DMS114 treated with DMSO at 0.1 percent for 48 hours (cell line): ENCODE measurements around the gene CMIP.

Experiments used
- DNase-seq: peaks from one replicate; lab custom pipeline; 2025; ENCODE audit not compliant: unreplicated experiment; lab: John Stamatoyannopoulos, UW

CMIP gene

DNA sequence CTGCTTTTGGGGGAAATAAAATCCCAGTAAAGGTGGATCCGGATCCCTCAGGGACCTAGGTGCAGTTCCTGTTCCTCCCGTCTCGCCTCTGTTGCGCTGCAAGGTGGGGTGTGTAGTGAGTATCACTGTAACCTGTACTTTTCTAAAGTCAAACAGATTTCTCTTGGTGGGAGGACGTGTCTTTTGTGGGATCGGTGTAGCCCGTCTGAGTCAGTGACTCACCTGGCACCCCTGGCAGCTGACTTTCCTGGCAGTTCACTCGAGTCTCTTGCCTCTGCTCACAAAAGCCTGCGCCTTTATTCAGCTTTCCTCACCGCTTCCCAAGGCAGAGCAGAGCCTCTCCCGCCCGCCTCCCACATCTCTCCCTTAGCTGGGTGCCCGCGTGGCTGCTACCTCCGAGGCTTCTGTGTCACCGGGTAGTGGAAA, 85.7 kb downstream of the CMIP start:
- DNase-seq, result no peak

DNA sequence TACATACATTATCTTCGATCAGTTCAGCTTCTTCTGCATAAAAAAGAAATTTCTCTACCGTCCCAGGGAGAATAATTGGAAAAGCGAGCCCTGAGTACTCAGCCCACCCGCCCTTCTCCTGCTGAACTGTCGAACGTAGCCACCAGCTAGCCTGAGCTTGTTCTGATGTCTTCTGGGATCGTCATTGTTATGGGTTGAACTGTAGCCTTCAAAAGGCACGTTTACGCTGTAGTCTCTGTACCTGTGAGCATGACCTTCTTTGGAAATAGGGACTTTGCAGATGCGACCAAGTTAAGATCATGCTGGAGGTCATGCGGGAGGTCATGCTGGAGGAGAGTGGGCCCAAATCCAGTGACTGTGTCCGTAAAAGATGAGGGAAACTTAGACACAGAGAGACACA, 86.2 kb downstream of the CMIP start:
- no peak for DNase-seq

DNA sequence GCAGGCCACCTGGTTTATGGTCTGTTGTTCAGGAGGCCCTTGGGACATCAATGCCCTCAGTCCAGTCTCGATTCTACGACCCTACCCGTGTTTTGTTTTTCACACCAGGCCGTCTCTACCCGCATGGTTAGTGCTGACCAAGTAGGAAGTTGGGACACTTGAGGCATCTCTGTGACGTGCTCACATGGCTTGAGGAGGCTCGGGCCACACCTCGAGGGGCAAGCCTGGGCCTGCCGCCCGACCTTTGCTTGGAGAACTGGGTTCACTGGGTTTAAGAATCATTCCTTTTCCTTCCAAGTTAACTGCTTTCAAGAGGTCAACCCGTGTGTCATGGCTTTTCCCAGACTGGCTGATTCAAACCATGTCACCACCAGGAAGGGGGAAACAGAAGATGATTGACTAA, 86.8 kb downstream of the CMIP start:
- DNase-seq, result no peak

DNA sequence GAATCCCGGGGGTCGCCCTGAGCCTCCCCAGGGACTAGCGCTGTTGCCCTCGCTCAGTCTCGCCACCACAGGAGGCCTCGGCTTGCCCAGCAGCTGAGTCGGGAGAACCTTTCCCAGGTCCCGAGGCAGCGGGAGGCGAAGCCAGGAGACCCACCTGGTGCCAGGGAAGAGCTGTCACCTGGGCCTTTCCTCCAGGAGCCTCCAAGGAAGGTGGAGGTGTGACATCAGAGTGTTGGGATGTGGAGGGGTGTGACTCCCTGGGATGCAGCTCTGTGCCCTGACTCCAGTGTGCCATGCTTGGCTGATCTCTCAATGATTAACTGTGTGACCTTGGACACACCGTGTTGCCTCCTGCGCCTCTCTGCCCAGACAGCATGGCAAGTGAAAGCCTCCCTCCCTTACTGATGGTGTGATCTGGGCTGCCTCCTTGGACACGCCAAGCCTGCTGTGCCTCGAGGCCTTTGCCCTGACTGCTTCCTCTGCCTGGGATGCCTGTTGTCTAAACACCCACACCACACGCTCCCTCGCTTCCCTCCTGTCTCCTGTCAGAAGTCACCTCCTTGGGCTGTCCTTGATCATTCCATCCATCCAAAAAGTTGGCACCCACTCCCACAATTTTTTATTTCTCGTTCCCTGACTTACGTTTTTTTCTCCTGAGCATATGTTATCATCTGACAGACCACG, 88.0 kb downstream of the CMIP start:
- no peak for DNase-seq

DNA sequence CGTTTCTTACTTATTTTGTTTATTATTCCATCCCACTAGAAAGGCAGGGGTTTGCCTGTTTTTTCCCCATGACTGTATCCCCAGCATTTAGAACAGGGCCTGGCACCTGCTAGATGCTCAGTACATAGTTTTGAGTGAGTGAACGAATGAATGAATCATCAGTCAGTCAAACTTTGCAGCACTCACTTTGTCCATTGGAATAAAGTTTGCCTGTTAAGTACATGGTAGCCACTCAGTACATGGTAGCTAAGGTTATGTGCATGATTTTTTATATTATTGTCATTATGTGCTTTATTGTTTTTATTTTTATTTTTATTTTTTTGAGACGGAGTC, 88.5 kb downstream of the CMIP start:
- DNase-seq, result no peak

DNA sequence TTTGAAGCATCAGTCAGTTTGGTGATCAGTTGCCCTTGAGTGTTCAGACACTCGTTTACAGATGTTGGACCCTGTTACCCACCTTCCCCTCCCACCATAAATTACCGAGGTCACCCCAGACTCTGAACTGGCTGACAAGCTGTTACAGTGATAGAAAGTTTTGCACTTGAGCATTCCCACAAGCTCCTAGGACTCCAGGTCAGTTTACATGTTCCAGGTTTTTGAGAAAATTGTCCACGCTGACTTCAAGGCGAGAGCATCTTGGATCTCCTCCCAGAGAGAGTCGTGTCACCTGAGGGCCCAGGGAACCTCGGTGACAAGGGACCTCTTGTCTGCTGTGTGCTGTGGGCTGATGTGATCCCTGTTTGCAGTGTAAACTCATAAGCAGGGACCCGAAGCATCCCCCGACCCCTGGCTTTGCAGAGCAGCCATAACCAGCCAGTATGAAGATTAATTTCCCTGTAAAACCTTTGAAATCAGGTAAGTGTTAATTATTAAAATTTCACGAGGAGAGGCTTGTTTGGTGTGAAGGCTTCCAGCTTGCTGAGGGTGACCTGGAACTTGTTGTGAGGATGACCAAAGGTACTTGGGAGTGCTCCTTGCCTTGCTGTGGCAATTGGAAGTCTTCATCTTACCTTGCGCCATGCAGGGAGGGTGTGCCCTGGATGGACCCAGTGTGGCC, 91.2 kb downstream of the CMIP start:
- DNase-seq, result no peak

DNA sequence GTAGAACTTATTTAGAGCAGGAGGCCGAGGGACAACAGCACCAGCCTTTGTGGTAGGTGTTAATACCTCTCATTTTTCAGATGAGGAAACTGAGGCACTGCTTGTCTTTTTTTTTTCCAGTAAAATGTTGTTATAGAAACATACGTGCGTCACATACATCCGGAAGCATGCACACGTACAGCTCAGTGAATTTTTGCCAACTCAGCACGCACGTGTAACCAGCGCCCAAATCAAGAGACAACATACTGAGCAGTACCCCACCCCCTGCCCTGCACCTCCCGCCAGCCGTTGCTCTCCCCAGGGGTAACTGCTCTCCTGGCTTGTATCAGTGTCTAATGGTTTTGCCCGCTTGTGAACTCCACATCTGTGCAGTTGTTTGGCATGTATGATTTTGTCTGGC, 92.0 kb downstream of the CMIP start:
- DNase-seq, result no peak

DNA sequence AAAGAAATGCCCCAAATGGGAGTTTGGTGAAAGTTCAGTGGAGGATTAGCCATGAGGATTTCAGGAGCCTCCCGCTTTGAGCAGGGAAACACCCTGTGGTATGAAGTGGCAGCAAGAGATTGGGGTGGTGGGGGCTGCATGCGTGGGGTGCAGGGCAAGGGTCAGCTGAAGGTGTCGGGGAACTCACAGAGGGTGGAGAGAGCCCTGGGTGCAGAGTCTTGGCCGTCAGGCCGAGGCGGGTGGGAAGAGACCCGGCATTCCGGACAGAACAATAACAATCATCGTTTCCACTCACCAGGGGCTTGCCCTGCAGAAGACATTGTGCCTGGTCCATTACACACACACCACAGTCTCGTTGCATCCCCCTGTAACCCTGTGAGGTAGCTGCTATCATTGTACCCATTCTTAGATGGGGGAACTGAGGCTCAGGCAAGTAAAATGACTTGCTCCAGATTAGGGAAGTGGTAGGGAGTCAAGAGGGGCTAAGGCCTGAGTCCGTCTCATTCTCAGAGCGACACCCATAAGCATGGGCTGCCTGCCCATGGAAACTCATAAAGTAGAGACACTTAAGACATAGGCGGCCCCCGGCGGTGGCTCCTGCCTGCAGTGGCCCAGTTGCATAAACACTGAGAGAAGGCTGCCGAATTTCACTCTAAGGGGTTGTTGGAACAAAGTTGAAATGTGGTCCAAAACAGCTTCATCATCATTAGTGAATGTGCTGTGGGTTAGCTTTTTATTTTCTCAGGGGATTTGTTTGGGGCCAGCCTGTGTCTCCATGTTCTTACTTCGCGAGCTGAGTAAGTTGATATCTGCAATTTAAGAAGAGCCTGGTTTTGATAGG, 93.3 kb downstream of the CMIP start:
- DNase-seq, result no peak

DNA sequence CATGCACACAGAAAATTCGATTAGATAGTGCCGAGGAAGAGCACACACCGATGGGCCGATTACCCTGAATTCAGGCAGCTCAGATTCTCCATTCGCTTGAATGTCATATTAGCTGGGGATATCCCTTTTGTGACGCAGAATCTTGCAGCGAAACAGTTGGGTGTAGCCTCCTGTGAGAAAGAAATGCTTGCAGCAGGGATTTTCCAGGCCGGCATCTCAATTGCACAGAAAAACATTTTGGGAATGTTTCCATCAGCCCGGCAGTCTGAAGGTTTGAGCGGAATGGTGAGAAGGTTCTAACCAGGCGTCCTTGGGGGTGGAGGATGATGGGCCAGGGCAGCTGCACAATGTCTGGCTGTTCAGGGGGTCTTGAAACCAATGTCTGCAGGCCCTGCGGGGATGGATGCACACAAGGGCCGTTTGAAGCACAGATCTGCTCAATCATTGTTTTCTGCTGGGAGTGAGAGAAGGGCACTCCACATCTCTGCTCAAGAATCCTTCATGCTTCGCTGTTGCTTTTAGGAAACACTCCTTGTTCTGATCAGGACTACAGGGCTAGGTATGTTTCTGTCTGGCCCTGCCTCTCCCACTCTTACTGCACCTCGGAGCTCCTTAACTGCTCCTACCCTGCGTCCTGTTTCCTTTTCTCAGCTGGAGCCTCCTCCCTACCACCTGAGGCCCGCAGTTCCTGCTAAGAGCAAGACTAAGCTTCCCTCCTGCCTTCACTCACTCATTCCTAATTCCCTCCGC, 94.6 kb downstream of the CMIP start:
- no peak for DNase-seq

DNA sequence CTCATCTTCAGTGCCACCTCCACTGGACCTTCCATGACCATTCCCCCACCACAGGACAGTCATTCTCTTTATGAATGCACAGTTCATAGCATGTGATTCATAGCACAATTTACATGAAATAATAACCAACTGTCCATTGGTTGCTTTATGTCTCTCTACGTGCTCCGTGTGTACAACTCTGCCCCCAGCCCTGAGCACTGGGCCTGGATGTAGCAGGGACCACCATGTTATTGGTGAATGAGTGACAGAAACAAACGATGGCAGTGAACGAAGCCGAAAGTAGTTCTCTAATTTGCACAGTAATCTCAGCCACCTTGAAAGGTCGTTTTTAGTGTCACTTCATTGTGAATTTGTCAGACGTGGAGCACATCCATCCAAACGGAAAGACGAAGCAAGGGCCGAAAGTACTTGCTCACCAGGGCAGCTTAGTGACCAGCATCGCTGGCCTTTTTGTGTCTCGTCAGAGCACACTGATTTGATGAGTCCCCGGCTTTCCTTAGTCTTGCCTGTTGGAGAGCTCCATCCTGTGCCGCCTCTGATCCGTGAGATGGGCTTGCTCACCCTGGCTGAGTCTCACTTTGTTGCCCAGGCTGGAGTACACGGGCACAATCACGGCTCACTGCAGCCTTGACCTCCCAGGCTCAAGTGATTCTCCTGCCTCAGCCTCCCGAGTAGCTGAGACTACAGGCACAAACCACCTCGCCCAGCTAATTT, 95.3 kb downstream of the CMIP start:
- no peak for DNase-seq

DNA sequence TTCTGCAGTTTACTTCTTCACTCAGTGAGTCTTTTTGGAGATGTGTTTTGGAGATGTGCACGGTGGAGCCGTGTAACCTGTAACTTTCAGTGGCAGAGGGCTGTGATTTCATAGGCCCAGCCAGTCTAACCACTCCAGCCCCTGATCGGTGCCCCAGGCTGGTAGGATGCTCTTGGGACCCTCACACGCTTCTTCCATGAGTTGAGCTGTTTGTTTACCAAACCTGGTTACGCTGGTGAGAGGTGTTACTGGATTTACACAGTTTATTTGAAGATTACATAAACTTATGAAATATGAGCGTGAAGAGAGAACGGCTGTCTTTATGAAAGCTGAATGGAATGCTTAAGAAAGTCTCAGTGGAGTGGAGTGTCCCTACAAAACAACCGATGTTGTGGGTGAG, 96.7 kb downstream of the CMIP start:
- DNase-seq, result no peak

DNA sequence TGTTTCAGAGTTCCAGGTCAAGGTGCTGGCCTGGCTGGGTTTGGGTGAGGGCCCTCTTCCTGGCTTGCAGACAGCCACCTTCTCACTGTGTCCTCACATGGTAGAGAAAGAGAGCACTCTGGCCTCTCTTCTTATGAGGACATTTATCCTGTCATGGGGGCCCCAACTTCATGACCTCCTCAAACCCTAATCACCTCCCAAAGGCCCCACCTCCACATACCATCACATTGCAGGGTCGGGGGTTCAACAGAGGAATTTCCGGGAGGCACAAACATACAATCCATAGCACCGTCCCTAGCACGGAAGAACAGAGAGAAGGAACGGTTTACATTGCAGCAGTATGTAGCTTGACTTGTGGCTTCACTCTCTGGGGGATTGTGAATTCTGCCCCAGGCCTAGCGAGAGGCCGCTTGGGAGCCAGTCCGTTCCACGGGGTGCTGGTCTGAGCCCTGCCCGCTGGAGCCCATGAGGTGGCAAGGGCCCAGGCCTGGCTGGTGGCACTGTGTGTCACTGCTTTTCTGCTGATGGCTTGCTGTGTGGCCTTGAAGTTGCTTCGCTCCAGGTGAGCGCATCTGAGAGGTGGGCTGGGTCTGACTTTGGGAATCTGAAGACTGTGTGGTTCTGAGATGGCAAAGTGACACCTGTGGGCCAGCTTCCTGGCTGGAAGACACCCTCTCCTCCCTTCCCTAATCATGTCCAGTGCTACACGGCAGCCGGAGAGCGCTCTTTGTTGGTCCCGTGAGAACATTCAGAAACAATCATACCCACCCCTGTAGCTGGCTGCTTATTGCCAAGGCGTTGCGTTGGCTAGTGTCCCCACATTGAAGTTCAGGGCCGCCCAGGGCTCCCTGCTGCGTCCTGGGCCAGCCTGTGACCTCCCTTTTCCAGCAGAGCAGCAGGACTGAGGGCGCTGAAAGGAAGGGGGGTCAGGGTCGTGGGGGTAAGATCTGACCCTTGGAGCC, 98.3 kb downstream of the CMIP start:
- no peak for DNase-seq

DNA sequence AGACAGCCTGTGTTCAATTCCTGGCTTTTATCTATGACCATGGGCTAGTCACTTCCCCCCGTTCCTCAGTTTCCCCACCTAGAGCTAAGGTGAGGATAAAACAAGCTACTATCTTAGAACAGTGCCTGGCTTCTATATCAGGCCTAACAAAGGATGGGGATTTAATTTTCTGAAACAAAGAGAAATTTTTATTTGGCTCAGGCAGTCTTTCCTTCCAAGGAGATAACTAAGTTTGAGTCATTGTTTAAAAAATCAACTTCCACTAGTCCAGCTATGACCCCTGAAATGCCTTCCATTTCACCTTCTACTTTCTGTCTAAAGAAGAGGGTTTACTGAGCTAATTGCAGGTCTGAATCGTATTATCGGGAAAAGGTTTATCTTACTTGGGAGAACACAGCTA, 99.0 kb downstream of the CMIP start:
- DNase-seq, result no peak

DNA sequence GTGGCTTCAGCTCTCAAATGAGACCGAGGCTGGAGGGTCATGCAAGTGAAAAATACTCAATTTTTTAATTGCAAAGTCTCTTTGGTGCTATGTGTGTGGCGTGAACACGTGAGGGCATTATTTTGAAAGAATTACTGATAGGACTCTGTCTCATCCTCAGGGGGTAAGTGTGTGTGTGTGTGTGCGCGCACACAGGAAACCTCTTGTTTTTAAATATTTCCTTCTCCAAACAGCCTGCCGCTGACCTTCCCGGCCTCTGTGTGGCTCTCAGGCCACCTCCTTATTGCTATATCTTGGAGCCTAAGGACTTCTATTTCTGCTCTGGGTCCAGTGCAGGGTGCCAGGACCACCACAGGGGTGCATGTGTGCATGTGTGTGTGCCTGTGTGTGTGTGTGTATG, 99.7 kb downstream of the CMIP start:
- no peak for DNase-seq

DNA sequence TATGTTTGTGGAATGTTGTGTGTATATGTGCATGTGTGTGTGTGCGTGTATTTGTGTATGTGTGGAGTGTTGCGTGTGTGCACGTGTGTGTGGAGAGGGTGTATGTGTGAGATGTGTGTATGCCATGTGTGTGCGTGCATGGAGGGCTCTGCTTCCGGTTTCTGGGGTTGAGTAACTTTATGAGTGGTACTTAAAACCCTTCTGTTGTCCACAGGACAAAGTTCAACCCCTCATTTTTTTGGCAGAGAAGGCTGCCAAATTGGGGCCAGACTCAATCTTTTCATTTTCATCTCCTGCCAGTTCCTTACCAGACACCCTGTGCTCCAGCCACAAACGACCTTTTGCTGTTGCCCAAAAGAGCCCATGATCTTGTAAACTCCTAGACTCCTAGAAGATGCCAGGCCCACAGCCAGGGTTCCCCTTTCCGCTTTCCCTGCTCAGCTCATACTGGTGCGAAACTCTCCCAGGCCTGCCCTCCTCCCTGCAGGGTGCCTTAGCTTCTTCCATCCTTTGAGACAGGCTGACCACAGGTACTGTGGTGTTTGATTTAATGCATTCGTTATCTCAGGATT, 100.2 kb downstream of the CMIP start:
- DNase-seq, result no peak

DNA sequence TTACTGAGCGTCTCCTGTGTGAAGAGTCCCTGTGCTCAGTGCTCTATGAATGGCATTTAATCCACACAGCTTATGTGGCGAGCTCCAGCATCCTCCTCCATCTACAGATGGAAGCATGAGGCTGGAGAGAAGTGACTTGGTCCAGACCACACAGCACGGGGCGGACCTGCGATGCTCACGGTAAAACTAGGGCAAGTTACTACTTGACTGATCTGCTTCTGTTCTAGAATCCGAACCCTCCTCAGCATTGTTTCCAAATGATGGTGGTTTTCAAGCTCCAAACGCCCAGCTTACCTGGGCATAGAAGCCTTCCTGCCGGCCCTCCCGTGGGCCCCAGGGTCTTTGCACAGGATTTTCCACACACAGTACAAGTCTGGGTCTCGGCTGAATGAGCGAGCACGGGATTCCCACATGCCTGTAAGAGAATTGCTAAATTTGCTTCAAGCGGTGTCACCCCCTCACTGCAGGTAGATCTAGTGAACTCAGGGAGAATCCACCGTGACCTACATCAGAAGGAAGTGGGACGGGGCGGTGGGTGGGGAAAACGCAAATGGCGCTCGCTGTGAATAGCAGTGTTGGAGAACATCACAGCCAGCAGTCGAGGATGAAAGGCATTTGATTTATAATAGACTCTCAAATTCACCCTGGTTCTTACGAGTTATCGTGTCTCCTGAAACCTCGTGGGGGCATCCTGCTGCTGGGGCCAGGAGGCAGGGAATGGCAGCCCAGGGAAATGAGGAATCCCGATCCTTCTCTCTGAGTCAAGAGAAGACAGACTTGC, 101.1 kb downstream of the CMIP start:
- DNase-seq, result no peak

DNA sequence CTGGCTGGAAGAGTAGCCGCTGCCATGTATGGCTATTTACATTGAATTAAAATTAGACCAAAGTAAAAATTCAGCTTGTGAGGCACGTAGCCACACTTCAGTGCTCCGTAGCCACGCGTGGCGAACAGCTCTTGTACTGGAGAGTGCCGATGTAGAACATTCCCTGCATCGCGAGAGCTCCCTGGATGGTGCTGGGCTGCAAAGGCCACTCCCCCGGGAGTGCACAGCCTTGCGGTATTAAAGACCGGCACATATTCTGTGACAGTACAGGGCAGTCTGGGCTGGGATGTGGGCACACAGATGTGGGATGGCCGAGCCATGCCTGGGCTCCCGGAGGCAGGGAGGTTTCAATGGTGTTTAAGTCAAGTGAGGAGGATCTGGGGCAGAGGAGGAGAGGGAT, 102.2 kb downstream of the CMIP start:
- DNase-seq, result no peak

DNA sequence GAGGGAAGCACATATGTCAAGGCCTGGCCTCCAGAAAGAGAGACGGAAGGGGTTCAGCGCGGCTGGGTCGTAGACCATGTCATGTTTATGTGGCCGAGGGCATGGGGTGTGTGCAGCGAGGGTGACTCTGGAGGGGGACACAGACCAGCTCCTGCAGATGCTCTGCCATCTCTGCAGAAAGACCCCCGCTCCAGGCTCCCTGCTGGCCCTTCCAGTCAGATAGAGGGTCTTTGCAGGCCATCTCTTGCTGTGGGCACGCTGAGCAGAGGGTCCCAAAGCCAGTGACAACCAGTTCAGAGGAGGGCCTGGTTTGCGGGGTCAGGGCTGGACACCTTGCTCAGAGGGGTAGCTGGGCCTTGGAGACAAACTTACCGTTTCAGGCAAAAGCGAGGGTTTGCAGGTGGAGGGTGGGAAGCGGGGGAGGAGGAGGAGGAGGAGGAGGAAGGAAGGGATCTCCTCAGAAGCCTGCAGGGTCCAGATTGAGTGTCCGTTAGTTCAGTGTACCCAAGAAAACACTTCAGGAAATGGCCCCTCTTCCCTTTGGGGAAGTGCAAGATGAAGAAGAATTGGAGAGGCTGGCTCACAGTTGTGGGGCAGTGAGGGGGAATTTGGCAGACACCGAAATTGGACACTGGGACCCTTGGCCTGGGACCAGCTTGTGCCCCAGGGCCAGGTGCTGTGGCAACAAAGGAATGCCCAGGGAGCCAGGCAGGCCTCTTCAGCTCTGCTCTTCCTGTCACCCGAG, 102.8 kb downstream of the CMIP start:
- no peak for DNase-seq
